H9 (cell line): Measurements from ENCODE around the gene ANO2. TPM values are rescaled to one million over a fixed set of nuclear protein-coding genes. Genes with fewer than 3 reads are reported as not detected.

Experiments used
- DNase-seq: peaks from one replicate; pipeline ENCODE4 v3.0.0-alpha.2; 2017
- H2AFZ ChIP-seq: one replicate; pipeline ENCODE4 v1.6.1; 2013; ENCODE audit warnings: mild to moderate bottlenecking, low read length, control low read depth, moderate library complexity
- H2AK5ac ChIP-seq: 2 replicates; pipeline ENCODE4 v1.6.1; 2013; ENCODE audit warnings: low read length, control low read depth, mixed read lengths; ENCODE audit not compliant: insufficient read length
- H2BK120ac ChIP-seq: one replicate; pipeline ENCODE4 v1.6.1; 2013; ENCODE audit warnings: low read depth, mild to moderate bottlenecking, low read length, control low read depth, inconsistent platforms; ENCODE audit not compliant: poor library complexity, severe bottlenecking
- H2BK12ac ChIP-seq: 2 replicates; pipeline ENCODE4 v1.6.1; 2013; ENCODE audit warnings: low read length, control low read depth, mixed read lengths, low read depth; ENCODE audit not compliant: insufficient read length
- H2BK15ac ChIP-seq: 2 replicates; pipeline ENCODE4 v1.6.1; 2013; ENCODE audit warnings: low read depth, low read length, control low read depth
- H2BK20ac ChIP-seq: one replicate; pipeline ENCODE4 v1.6.1; 2013; ENCODE audit warnings: low read depth, mild to moderate bottlenecking, low read length, control low read depth, inconsistent platforms; ENCODE audit not compliant: poor library complexity, severe bottlenecking
- H2BK5ac ChIP-seq: 2 replicates; pipeline ENCODE4 v1.6.1; 2013; ENCODE audit warnings: low read length, control low read depth, mixed read lengths; ENCODE audit not compliant: insufficient read length
- H3K14ac ChIP-seq: 2 replicates; pipeline ENCODE4 v1.6.1; 2013; ENCODE audit warnings: low read length, control low read depth; ENCODE audit not compliant: insufficient read depth
- H3K18ac ChIP-seq: 2 replicates; pipeline ENCODE4 v1.6.1; 2013; ENCODE audit warnings: low read depth, mild to moderate bottlenecking, mixed read lengths, low read length, control low read depth; ENCODE audit not compliant: insufficient read length
- H3K23ac ChIP-seq: 2 replicates; pipeline ENCODE4 v1.6.1; 2013; ENCODE audit warnings: low read length, control low read depth, mixed read lengths, low read depth; ENCODE audit not compliant: insufficient read length
- H3K23me2 ChIP-seq: 2 replicates; pipeline ENCODE4 v1.6.1; 2013; ENCODE audit warnings: low read depth, mild to moderate bottlenecking, mixed read lengths, low read length, control low read depth; ENCODE audit not compliant: insufficient read length, poor library complexity, severe bottlenecking
- H3K27ac ChIP-seq: 2 replicates; pipeline ENCODE4 v1.5.1; 2013; ENCODE audit warnings: low read length, control low read depth, mixed read lengths, low read depth; ENCODE audit not compliant: insufficient read length
- H3K27me3 ChIP-seq: 2 replicates; pipeline ENCODE4 v1.6.1; 2013; ENCODE audit warnings: low read length, control low read depth, inconsistent platforms; ENCODE audit not compliant: insufficient read depth
- H3K4ac ChIP-seq: 2 replicates; pipeline ENCODE4 v1.6.1; 2013; ENCODE audit warnings: low read depth, mild to moderate bottlenecking, control low read depth, inconsistent platforms, low read length, moderate library complexity
- H3K4me1 ChIP-seq: 2 replicates; pipeline ENCODE4 v1.6.1; 2013; ENCODE audit warnings: low read length, control low read depth, inconsistent platforms; ENCODE audit not compliant: insufficient read depth
- H3K4me2 ChIP-seq: 2 replicates; pipeline ENCODE4 v1.6.1; 2013; ENCODE audit warnings: low read length, control low read depth, mixed read lengths; ENCODE audit not compliant: insufficient read length, insufficient read depth
- H3K56ac ChIP-seq: 2 replicates; pipeline ENCODE4 v1.6.1; 2013; ENCODE audit warnings: low read depth, mild to moderate bottlenecking, mixed read lengths, low read length, control low read depth; ENCODE audit not compliant: insufficient read length
- H3K79me1 ChIP-seq: 2 replicates; pipeline ENCODE4 v1.6.1; 2013; ENCODE audit warnings: low read depth, mild to moderate bottlenecking, moderate library complexity, low read length, control low read depth, inconsistent platforms; ENCODE audit not compliant: insufficient read depth, poor library complexity, severe bottlenecking
- H3K79me2 ChIP-seq: 2 replicates; pipeline ENCODE4 v1.6.1; 2013; ENCODE audit warnings: low read length, control low read depth, inconsistent platforms; ENCODE audit not compliant: insufficient read depth
- H3K9ac ChIP-seq: 2 replicates; pipeline ENCODE4 v1.6.1; 2013; ENCODE audit warnings: low read length, control low read depth, mixed read lengths; ENCODE audit not compliant: insufficient read length; ENCODE audit errors: extremely low read depth
- H3K9me3 ChIP-seq: one replicate; pipeline ENCODE4 v1.6.1; 2013; ENCODE audit warnings: low read depth, low read length, inconsistent platforms; ENCODE audit not compliant: control insufficient read depth
- H3T11ph ChIP-seq: one replicate; pipeline ENCODE4 v1.6.1; 2013; ENCODE audit warnings: mild to moderate bottlenecking, low read length, control low read depth, inconsistent platforms
- H4K20me1 ChIP-seq: one replicate; pipeline ENCODE4 v1.6.1; 2013; ENCODE audit not compliant: control insufficient read depth, insufficient read length, insufficient read depth
- H4K5ac ChIP-seq: 2 replicates; pipeline ENCODE4 v1.6.1; 2013; ENCODE audit warnings: low read depth, mild to moderate bottlenecking, mixed read lengths, low read length, control low read depth; ENCODE audit not compliant: insufficient read length
- H4K8ac ChIP-seq: replicated peaks from 2 replicates; pipeline ENCODE4 v1.6.1; 2013; ENCODE audit warnings: low read length, control low read depth, mixed read lengths, low read depth; ENCODE audit not compliant: insufficient read length
- H4K91ac ChIP-seq: 2 replicates; pipeline ENCODE4 v1.6.1; 2013; ENCODE audit warnings: low read depth, mild to moderate bottlenecking, moderate library complexity, mixed read lengths, low read length, control low read depth; ENCODE audit not compliant: insufficient read length
- H3K27ac Mint-ChIP-seq, 3 experiments: 2 replicates in 2 of 3; 3 replicates in 1 of 3; pipeline ENCODE4 v1.8.0; 2020 to 2021; ENCODE audit warnings: mixed read lengths in 3 of 3, mild to moderate bottlenecking in 1 of 3, moderate library complexity in 1 of 3
- H3K27me3 Mint-ChIP-seq: 2 replicates; pipeline ENCODE4 v1.8.0; 2021; ENCODE audit warnings: low read depth, mild to moderate bottlenecking, moderate library complexity, mixed read lengths
- H3K36me3 Mint-ChIP-seq, 3 experiments: 2 replicates in 2 of 3; 3 replicates in 1 of 3; pipeline ENCODE4 v1.8.0; 2020 to 2021; ENCODE audit warnings: low read depth in 3 of 3, mixed read lengths in 3 of 3; ENCODE audit not compliant: insufficient read depth in 1 of 3
- H3K4me1 Mint-ChIP-seq, 2 experiments: 2 replicates each; pipeline ENCODE4 v1.8.0; 2020; ENCODE audit warnings: mixed read lengths in 2 of 2
- H3K4me3 Mint-ChIP-seq, 2 experiments: 2 replicates in 1 of 2; 3 replicates in 1 of 2; pipeline ENCODE4 v1.8.0; 2020 to 2021; ENCODE audit warnings: mild to moderate bottlenecking in 2 of 2, mixed read lengths in 2 of 2, moderate library complexity in 1 of 2
- H3K9me3 Mint-ChIP-seq, 2 experiments: 2 replicates in 1 of 2; 3 replicates in 1 of 2; pipeline ENCODE4 v1.8.0; 2020; ENCODE audit warnings: mild to moderate bottlenecking in 2 of 2, mixed read lengths in 2 of 2, moderate library complexity in 1 of 2
- WGBS: extraction: QIAGEN DNeasy Blood & Tissue Kit; methylation state at CpG from one replicate; pipeline ENCODE4 v1.1.7; 2013; ENCODE audit warnings: missing lambda C conversion rate, low lambda C conversion rate, mixed read lengths; ENCODE audit not compliant: insufficient read length; ENCODE audit errors: extremely low coverage; 5-methylcytosine and 5-hydroxymethylcytosine counted together
- total RNA-seq: library from RNA; stranded (reverse); gene quantifications from 2 replicates; pipeline ENCODE4 v1.2.1, GENCODE V29; 2021
- TF ChIP-seq, protein P1 (sequence below): fragments of 200-600 bp; sonication (generic); conservative IDR thresholded peaks from 3 replicates; pipeline ENCODE4 v1.8.0; 2021; ENCODE audit warnings: antibody characterized with exemption, mild to moderate bottlenecking

The ANO2 gene
- total RNA-seq, 1 experiment from 2014 or later, result 3.8 TPM

DNA sequence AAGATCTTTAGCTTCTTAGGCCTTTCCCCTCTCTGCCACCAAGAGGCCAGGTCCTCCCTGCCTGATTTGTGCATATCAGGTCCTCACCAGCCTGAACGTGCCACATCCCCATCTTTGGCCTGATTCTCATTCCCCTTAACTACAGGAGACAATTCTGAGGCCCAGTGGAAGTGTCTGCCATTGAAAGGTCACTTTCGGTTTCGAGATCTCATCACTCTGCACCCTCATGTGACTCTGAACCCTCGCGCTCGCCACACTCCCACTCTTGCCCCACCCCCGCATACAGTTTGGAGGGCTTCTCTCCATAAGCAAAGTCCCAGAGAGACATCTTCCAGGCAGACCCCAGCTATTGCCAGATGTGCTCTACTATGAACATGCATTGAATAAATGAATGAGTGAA is 324.2 kb downstream of the ANO2 start:
- H3K23ac ChIP-seq, result no peak overlapping the region
- no peak overlapping the region for H3K9ac ChIP-seq
- no peak overlapping the region for H3K27ac ChIP-seq
- no peak overlapping the region for H2AK5ac ChIP-seq
- H2BK20ac ChIP-seq, result no peak overlapping the region
- no peak overlapping the region for H3K4me2 ChIP-seq
- no peak overlapping the region for H3K4ac ChIP-seq
- H3K36me3 Mint-ChIP-seq, result no peaks in the 10 kb centered on the region; a peak in 1 of 7 replicates
- H4K5ac ChIP-seq, result no peak overlapping the region
- no peak overlapping the region for H2BK15ac ChIP-seq
- H3K23me2 ChIP-seq, result no peaks in the 10 kb centered on the region
- peaks cover 3% of the 10 kb centered on the region for H3K27me3 Mint-ChIP-seq
- no peak overlapping the region for H3K4me3 Mint-ChIP-seq
- H3K27ac Mint-ChIP-seq, result peak overlapping the region in 1 of 3 experiments; percentile 5; a peak in 2 of 7 replicates
- no peak overlapping the region for H3K18ac ChIP-seq
- H3T11ph ChIP-seq, result no peak overlapping the region
- no peaks in the 10 kb centered on the region for H3K4me1 ChIP-seq
- no peak overlapping the region for H4K91ac ChIP-seq
- H3K79me1 ChIP-seq, result no peaks in the 10 kb centered on the region
- no peak overlapping the region for H2BK5ac ChIP-seq
- peak; percentile 21 for DNase-seq
- TF ChIP-seq, protein P1, sequence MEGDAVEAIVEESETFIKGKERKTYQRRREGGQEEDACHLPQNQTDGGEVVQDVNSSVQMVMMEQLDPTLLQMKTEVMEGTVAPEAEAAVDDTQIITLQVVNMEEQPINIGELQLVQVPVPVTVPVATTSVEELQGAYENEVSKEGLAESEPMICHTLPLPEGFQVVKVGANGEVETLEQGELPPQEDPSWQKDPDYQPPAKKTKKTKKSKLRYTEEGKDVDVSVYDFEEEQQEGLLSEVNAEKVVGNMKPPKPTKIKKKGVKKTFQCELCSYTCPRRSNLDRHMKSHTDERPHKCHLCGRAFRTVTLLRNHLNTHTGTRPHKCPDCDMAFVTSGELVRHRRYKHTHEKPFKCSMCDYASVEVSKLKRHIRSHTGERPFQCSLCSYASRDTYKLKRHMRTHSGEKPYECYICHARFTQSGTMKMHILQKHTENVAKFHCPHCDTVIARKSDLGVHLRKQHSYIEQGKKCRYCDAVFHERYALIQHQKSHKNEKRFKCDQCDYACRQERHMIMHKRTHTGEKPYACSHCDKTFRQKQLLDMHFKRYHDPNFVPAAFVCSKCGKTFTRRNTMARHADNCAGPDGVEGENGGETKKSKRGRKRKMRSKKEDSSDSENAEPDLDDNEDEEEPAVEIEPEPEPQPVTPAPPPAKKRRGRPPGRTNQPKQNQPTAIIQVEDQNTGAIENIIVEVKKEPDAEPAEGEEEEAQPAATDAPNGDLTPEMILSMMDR, result no peak
- no CpG with 5 or more reads among the region's 7 CpGs for WGBS
- no peak overlapping the region for H3K14ac ChIP-seq
- no peaks in the 10 kb centered on the region for H4K20me1 ChIP-seq
- H3K9me3 ChIP-seq, result no peaks in the 10 kb centered on the region
- no peaks in the 10 kb centered on the region for H3K79me2 ChIP-seq
- no peak overlapping the region for H2BK12ac ChIP-seq
- H3K9me3 Mint-ChIP-seq, result no peaks in the 10 kb centered on the region; a peak in 1 of 5 replicates
- H3K4me1 Mint-ChIP-seq, result peaks cover 9 to 15% of the 10 kb centered on the region in 2 experiments
- no peak overlapping the region for H2BK120ac ChIP-seq
- no peak overlapping the region for H2AFZ ChIP-seq
- no peak overlapping the region for H3K56ac ChIP-seq
- H3K27me3 ChIP-seq, result no peaks in the 10 kb centered on the region
- H4K8ac ChIP-seq, result no peak overlapping the region
